Measurements from ENCODE around the gene LKAAEAR1.

DNA sequence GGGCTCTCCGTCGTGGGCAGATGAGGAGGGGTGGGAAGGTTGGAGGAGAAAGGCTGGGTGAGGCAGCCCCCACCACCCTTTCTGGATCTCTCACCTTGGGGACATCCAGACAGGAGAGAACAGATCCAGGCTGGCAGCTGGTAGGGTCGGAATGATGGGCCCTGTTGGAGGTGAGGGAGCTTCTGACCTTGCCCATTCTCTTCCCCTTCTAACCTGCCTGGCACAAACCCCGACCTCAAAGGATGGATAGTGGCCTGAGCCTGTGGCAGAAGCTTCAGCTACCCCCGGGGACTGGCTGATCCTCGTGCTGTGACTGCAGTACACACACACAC lies 29.2 kb upstream of the LKAAEAR1 start:
- TF ChIP-seq, protein P1, sequence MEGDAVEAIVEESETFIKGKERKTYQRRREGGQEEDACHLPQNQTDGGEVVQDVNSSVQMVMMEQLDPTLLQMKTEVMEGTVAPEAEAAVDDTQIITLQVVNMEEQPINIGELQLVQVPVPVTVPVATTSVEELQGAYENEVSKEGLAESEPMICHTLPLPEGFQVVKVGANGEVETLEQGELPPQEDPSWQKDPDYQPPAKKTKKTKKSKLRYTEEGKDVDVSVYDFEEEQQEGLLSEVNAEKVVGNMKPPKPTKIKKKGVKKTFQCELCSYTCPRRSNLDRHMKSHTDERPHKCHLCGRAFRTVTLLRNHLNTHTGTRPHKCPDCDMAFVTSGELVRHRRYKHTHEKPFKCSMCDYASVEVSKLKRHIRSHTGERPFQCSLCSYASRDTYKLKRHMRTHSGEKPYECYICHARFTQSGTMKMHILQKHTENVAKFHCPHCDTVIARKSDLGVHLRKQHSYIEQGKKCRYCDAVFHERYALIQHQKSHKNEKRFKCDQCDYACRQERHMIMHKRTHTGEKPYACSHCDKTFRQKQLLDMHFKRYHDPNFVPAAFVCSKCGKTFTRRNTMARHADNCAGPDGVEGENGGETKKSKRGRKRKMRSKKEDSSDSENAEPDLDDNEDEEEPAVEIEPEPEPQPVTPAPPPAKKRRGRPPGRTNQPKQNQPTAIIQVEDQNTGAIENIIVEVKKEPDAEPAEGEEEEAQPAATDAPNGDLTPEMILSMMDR (conservative IDR thresholded peaks at IDR 0.05; ENCODE audit: low read length): no peak
- no peak for TF ChIP-seq EZH2phosphoT487 (IDR thresholded peaks at IDR 0.05; ENCODE audit: borderline replicate concordance, low read depth, low read length)

Data from OCI-LY7 (cell line).